NOMO-1 treated with dmso at 0.1 percent for 144 hours (cell line): ENCODE data around the gene PAPOLA.

Experiments used
- DNase-seq: peaks from one replicate; lab custom pipeline; 2025; ENCODE audit not compliant: unreplicated experiment; lab: John Stamatoyannopoulos, UW

PAPOLA gene

DNA sequence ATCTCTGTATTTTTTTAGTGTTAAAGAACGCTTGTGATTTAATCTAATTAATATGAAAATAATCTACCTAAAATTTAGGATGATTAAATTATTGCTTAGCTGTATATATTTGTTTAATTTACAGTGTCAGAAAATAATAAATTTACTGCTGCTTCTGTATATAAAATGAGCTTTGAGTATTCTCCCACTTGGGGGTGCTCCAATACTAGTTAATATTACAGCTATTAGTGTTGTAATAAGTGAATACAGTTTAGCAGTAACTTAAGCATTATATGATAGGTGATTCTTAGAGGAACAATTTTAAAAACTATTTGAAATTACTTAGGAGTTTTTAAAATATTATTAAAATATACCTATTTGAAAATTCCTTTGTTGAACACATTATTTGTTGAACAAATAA lies 62.2 kb downstream of the PAPOLA start:
- DNase-seq, result no peak

GRCh38 chr14:96565811-96566210 lies 63.6 kb downstream of the PAPOLA start:
- no peak for DNase-seq

DNA sequence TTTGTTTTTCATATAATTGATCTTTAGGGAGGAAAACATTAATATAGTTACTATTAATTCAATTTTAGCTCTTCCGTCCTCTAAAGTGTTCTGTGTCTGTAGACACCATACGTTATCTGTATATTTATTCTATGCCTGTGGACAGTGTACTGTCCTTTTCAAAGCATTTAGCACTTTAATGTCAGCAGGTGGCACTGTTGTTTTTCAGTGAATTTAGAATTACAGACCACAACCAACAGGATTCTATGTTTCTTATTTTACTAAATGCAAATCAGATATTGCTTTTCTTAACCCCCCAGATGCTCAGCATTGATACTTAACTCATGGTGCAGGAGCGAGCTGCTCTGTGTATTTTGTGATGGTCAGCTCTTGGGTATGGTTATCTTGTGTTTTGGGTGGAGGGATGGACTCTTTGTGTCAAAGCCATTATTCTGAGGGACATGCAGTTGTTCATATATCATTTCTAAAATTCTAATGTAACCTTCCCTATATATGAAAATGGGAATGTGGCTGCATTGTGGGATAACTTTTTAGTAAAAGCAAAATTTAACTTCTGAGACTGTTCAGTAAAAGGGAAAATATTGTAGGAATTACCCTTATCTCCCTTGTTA lies 65.2 kb downstream of the PAPOLA start:
- no peak for DNase-seq

GRCh38 chr14:96568621-96569020 lies 66.4 kb downstream of the PAPOLA start:
- DNase-seq, result no peak

- DNase-seq, result no peak
Measured at GRCh38 chr14:96571311-96571710, 69.1 kb downstream of the PAPOLA start.

DNA sequence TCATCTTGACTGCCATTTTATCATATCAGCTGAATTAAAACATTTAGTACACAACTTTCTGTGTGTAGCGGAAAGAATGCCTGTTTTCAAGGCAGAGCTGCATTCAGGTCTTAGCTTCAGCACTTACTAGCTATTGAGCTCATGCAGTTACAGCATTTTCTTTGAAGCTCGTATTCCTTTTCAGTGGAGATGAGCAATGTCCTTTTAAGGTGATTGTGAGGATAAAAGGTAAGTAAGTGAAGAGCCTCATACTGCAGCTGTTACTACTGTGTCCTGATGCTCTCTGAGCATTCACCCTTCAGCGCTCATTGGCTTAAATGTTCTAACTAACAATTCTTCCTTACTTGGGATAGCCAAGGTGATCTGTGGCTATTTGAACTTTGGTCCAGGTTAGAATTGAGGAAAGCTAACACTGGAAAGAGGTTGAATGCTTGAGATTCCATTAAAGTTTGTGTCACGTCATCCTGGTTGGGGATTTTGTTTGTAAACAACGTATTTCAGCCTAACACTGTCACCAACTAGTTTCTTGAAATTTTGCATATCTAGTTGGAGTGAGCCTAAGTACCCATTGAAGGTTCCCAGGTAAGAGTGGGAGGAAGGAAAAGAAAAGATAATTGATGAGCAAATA lies 71.4 kb downstream of the PAPOLA start:
- no peak for DNase-seq

DNA sequence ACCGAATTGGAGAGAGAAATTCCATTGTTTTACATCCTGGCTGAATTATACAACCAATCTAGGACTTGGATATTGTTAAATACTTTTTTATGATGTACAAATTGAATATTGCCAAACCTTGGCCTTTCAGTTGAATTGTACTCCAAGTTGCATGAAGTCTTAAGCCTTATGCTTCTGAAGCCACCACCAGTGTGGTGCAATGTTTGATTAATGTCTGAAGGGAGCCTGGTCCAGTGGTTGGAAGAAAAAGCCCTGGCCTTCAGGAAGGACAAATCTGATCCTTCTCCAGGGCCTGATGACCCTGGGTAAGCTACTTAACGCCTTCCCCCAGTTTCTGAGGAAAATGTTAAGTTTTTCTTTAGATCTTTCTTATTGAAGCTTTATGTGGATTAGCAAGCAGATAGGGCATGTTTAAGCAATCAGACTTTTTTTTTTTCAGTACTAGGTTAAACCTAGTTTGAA lies 72.0 kb downstream of the PAPOLA start:
- DNase-seq, result no peak

GRCh38 chr14:96574633-96575632 lies 72.8 kb downstream of the PAPOLA start:
- no peak for DNase-seq

GRCh38 chr14:96576359-96576758 lies 74.2 kb downstream of the PAPOLA start:
- no peak for DNase-seq

DNA sequence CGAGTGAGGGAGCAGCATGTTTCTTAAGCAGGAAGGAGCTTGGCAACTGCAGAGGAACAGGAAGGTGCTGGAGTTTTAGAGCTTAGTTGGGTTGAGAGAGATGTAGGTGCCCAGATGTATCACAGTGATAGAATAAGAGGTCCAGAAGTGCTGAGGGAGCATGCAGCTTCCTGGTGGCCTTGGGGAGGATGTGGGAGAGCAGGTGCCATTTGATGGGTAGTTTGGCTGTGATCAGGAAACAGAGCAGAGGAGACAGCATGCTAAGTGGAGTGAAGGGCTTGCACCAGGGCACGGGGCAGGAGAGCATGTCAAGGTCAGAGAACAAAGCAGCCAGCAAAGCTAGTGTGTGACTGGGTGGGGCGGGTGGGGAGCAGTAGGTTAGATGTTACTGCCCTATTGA lies 74.8 kb downstream of the PAPOLA start:
- DNase-seq, result no peak

DNA sequence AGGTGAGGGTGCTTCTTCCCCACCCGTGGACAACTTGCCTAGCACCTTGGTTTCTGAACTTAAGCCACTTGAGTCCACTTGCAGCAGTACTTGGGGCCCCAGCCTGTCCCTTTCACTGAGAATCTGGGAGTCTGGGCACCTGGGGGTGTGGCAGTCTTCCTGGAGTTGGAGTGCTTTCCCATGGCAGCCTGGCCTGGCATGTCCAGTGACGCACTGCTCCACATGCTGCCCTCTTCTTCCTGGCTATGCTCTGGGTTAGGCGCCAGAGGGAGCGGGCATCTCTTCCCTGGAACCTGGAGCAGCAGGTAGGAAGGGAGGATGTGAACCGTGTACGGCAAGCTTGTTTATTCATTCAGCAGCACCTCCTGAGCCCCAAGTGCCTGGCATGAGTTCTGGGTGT lies 76.4 kb downstream of the PAPOLA start:
- DNase-seq, result no peak

DNA sequence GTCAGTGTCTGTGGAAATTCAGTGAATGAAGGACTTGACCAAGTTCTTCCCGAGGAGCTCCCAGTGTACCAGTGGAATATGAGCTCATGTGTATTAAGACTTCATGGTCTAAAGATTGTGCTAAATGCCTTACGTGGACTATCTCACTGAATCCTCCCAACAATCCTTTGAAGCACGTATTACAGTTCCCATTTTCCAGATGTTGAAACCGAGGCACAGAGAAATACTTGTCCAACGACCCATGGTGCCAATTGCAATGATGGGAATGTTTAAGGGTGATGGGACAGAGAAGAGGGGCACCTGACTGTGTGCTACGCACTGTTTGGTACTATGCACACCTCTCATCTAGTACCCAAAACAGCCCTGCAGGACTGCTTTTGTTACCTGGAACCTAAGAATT lies 77.2 kb downstream of the PAPOLA start:
- DNase-seq, result no peak

- DNase-seq, result no peak
Measured at GRCh38 chr14:96579855-96580254, 77.7 kb downstream of the PAPOLA start.

DNA sequence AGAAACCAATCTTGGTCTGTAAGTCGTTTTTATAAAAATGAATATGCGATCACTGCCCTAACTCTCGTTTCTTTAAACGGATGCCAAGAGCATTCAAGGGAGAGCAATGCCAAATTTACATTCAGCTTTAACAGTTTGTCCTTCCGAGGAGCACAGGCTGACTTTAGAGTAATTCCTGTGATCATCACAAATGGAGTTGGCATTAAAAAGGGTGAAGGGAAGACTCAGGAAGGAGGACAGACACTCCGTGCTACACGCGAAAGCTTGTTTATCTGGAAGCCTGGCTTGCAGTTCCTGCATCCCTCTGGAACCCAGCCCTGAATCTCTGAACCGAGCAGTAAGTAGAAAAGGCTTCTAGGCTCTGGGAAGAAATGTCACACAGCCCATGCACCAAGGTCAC lies 78.4 kb downstream of the PAPOLA start:
- no peak for DNase-seq

DNA sequence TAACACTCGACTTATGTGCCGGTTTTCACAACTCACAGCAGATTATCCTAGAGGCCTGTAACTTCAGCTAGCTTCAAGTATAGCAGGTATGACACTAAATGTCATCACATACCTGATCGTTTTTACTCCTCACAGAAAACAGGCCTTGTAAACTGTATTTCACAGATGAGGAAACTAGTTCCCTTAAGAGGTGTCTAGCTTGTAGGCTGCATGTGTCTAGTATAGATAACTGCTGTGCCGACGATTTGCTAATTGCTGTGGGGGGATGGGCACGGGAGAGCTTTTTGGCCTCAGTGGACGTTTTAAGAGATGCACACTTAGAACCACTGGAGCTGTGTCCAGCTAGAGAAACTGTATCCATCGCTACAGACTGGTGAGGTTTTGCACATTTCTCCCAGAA lies 78.8 kb downstream of the PAPOLA start:
- no peak for DNase-seq

GRCh38 chr14:96581902-96582301 lies 79.7 kb downstream of the PAPOLA start:
- no peak for DNase-seq

- no peak for DNase-seq
Measured at GRCh38 chr14:96582411-96582961, 80.3 kb downstream of the PAPOLA start.

DNA sequence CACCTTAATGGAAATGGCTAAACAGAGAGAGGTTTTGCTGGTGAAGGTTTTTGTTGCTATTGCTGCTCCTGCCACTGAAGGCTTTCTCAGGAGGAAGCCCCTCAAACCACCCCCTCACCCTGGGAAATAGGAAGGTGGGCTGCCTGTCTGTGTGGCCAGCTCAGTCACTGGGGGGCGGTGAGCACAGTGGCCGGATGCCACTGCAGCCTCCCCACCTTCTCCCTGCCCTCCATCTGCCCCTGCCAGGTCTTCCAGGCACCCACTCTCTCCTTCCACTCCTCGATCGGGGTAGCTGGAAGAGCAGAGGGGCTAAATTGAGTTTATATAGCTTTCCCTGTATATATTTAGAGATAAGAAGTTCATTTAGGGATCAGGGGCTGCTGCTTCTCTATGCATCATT lies 80.8 kb downstream of the PAPOLA start:
- no peak for DNase-seq

DNA sequence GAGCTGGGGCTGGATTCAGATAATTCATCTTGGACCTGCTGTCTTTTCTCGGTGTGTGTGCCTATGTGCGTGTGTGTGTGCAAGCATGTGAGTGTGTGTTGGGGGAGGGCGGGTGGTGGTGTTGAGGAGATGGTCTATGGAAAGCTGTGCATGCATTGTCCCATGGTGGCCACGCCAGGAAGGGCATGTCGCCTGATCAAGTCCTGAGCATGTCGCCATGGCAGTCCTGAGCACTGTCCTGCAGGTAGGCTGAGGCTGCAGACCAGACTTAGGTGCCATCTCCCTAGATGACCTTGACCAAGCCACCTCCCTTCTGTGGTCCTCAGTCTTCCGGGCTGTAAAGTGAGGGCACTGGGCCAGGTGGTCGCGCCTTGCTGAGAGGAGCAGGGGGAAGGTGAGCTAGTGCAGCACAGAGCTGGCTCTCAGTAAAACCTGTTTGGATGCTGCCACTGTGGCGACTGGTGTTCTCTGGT lies 81.4 kb downstream of the PAPOLA start:
- DNase-seq, result no peak

- peak; percentile 38 for DNase-seq
Measured at GRCh38 chr14:96584199-96584906, 82.2 kb downstream of the PAPOLA start.
